Measurements from ENCODE around the gene TNPO2.

DNA sequence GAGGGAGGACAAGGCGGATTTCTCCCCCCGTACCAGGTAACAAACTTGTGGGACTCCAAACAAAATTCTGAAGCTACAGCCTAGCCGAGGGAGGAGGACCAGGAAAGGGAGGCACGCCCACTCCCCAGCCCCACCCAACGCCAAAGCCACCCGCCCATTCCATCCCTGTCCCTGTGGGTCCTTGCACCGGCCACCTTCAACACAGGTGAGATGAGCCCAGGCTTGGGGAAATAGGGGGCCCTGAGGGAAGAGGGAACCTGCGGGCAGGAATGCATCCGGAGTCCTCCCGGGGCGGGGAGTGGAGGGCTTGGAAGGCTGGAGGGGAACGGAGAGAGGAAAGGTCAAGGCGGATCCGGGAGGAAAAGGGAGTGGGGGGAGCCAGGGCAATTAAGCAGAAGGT lies 27.9 kb upstream of the TNPO2 start, which contains the start of gene BEST2:
- TF ChIP-seq, protein P1, sequence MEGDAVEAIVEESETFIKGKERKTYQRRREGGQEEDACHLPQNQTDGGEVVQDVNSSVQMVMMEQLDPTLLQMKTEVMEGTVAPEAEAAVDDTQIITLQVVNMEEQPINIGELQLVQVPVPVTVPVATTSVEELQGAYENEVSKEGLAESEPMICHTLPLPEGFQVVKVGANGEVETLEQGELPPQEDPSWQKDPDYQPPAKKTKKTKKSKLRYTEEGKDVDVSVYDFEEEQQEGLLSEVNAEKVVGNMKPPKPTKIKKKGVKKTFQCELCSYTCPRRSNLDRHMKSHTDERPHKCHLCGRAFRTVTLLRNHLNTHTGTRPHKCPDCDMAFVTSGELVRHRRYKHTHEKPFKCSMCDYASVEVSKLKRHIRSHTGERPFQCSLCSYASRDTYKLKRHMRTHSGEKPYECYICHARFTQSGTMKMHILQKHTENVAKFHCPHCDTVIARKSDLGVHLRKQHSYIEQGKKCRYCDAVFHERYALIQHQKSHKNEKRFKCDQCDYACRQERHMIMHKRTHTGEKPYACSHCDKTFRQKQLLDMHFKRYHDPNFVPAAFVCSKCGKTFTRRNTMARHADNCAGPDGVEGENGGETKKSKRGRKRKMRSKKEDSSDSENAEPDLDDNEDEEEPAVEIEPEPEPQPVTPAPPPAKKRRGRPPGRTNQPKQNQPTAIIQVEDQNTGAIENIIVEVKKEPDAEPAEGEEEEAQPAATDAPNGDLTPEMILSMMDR (conservative IDR thresholded peaks at IDR 0.05; ENCODE audit: low read length): no peak
- TF ChIP-seq EZH2phosphoT487 (IDR thresholded peaks at IDR 0.05; ENCODE audit: borderline replicate concordance): no peak
